Aorta (tissue), 5 donors: ENCODE data around the gene THSD4. TPM values are rescaled to one million over a fixed set of nuclear protein-coding genes. Genes with fewer than 3 reads are reported as not detected.
A peak's percentile ranks its signal among the peaks of the same experiment; 100 is the strongest.

ENCODE experiments used
- ATAC-seq: fragments of 200-7000 bp; cut with Tn5 transposase; one replicate; pipeline ENCODE4 v1.9.1; 2022; ENCODE audit warnings: moderate library complexity; ENCODE audit not compliant: low FRiP score
- DNase-seq, 2 donors: peaks; one replicate each; pipeline ENCODE4 v3.0.0-alpha.2; 2020
- H3K27ac ChIP-seq, 2 donors: one replicate each; pipeline ENCODE4 v1.5.1; 2013; ENCODE audit warnings: low read length in 2 of 2, mild to moderate bottlenecking in 2 of 2, moderate library complexity in 2 of 2, control low read depth in 1 of 2, inconsistent platforms in 1 of 2, low read depth in 1 of 2
- H3K27me3 ChIP-seq, 2 donors: one replicate each; pipeline ENCODE4 v1.6.1; 2013; ENCODE audit warnings: control low read depth in 1 of 2, low read length in 1 of 2, mild to moderate bottlenecking in 1 of 2, moderate library complexity in 1 of 2; ENCODE audit not compliant: insufficient read depth in 2 of 2, control insufficient read depth in 1 of 2
- H3K36me3 ChIP-seq, 2 donors: one replicate each; pipeline ENCODE4 v1.6.1; 2013; ENCODE audit warnings: control low read depth in 1 of 2, low read length in 1 of 2, mild to moderate bottlenecking in 1 of 2; ENCODE audit not compliant: insufficient read depth in 2 of 2, control insufficient read depth in 1 of 2
- H3K4me1 ChIP-seq, 2 donors: one replicate each; pipeline ENCODE4 v1.6.1; 2013; ENCODE audit warnings: low read length in 2 of 2, control low read depth in 1 of 2, mild to moderate bottlenecking in 1 of 2, moderate library complexity in 1 of 2; ENCODE audit not compliant: insufficient read depth in 2 of 2, control insufficient read depth in 1 of 2
- H3K4me3 ChIP-seq, 2 donors: one replicate each; pipeline ENCODE4 v1.5.1; 2013; ENCODE audit warnings: low read length in 2 of 2, control low read depth in 1 of 2, mild to moderate bottlenecking in 1 of 2
- H3K9me3 ChIP-seq: one replicate; pipeline ENCODE4 v1.6.1; 2013; ENCODE audit warnings: mild to moderate bottlenecking, low read length; ENCODE audit not compliant: control insufficient read depth
- WGBS, 2 donors: extraction: QIAGEN DNeasy Blood & Tissue Kit; methylation state at CpG; one replicate each; pipeline ENCODE4 v1.1.7; 2013; 5-methylcytosine and 5-hydroxymethylcytosine counted together
- intact Hi-C, 2 donors: fragments of 100-400 bp; cut with DNase I; formaldehyde crosslinking; loops; one replicate each; pipeline versions ENCODE4 v1.14.2 to v1.15.0; 2022
- polyA plus RNA-seq, 2 donors: library from polyadenylated mRNA; stranded (reverse); fragments of 200-250 nt; gene quantifications; one replicate each; pipeline ENCODE4 v1.2.3, GENCODE V29; 2013
- total RNA-seq, 2 donors: library from RNA; stranded (reverse); fragmentation: NEBNext Ultra II Directional; extraction: Animal tissue kit (Norgen Biotek cat#: 25700); gene quantifications; one replicate each; pipeline ENCODE4 v1.2.1, GENCODE V29; 2021
- donor health status: healthy with polysubstance abuse.
- donor health status: Bipolar disorder and iron deficiency.
- donor health status: DM: no; HTN: no; CAD: no.
- donor health status: DM: no; HTN: no; CAD: no.
- donor health status: DM: yes; HTN: yes; CAD: no.

Gene THSD4
- total and polyA plus RNA-seq, 4 donors: 6.3 to 143 (median 30.3) TPM

- no peak overlapping the region for H3K4me3 ChIP-seq
- no peak overlapping the region for H3K27ac ChIP-seq
- DNase-seq: no peak
- ATAC-seq: no peak
- H3K36me3 ChIP-seq: no peaks in the 10 kb centered on the region
- intact Hi-C loops: loop anchor here (5.0 kb wide), 2 partner anchors 54 to 159 kb away; partner anchors contain the start of gene THSD4 (in 1 of the 2)
- whole genome bisulfite sequencing, 2 donors: 97 to 98% methylated on average over 4 of the region's 4 CpGs
- no peaks in the 10 kb centered on the region for H3K9me3 ChIP-seq
- peaks cover 7 to 14% of the 10 kb centered on the region in 2 donors for H3K4me1 ChIP-seq
- H3K27me3 ChIP-seq: no peaks in the 10 kb centered on the region
These were observed 161.0 kb downstream of the THSD4 start for GRCh38 chr15:71276336-71276665.

- Histone ChIP-seq H3K4me3 (no peak overlapping the region), H3K36me3 (no peaks in the 10 kb centered on the region), H3K27ac (peak overlapping the region; percentile 72 to 89), H3K9me3 (no peaks in the 10 kb centered on the region), H3K4me1 (peaks cover 5 to 14% of the 10 kb centered on the region in 2 donors), H3K27me3 (no peaks in the 10 kb centered on the region)
- ATAC-seq (peak; percentile 83), DNase-seq (peak; percentile 77 to 85)
- intact Hi-C loops: loop anchor here (5.0 kb wide), 2 partner anchors 57 to 162 kb away; partner anchors contain the start of gene THSD4 (in 1 of the 2)
- WGBS, 2 donors: 1 to 5% methylated on average over 15 of the region's 15 CpGs
These were observed 163.9 kb downstream of the THSD4 start for GRCh38 chr15:71278989-71279756.

- Histone ChIP-seq H3K36me3 (no peaks in the 10 kb centered on the region), H3K4me3 (no peak overlapping the region), H3K4me1 (peaks cover 5 to 14% of the 10 kb centered on the region in 2 donors), H3K9me3 (no peaks in the 10 kb centered on the region), H3K27me3 (no peaks in the 10 kb centered on the region), H3K27ac (peak overlapping the region; percentile 72 to 85)
- intact Hi-C loops: loop anchor here (5.0 kb wide), 4 partner anchors 48 to 162 kb away; partner anchors contain the start of gene THSD4 (in 2 of the 2)
- WGBS, 2 donors: 27 to 41% methylated on average over 4 of the region's 4 CpGs
- ATAC-seq (peak; percentile 4), DNase-seq (no peak)
These were observed 164.5 kb downstream of the THSD4 start for GRCh38 chr15:71279757-71280141.

GRCh38 chr15:71280206-71280605 lies 164.9 kb downstream of the THSD4 start:
- H3K9me3 ChIP-seq: no peaks in the 10 kb centered on the region
- ATAC-seq (no peak), DNase-seq (no peak)
- H3K36me3 ChIP-seq: no peaks in the 10 kb centered on the region
- peaks cover under 1 to 14% of the 10 kb centered on the region in 2 donors for H3K4me1 ChIP-seq
- no peak overlapping the region for H3K4me3 ChIP-seq
- H3K27me3 ChIP-seq: no peaks in the 10 kb centered on the region
- WGBS, 2 donors: 32 to 42% methylated on average over 1 of the region's 1 CpG
- H3K27ac ChIP-seq: peak overlapping the region; percentile 72 to 85
- intact Hi-C loops: loop anchor here (5.0 kb wide), 3 partner anchors 47 to 163 kb away; partner anchors contain the start of gene THSD4 (in 1 of the 2)

- Histone ChIP-seq H3K4me1 (peaks cover 0 to 14% of the 10 kb centered on the region in 2 donors), H3K4me3 (no peak overlapping the region), H3K27me3 (no peaks in the 10 kb centered on the region), H3K27ac (peak overlapping the region; percentile 79 to 82), H3K36me3 (no peaks in the 10 kb centered on the region), H3K9me3 (no peaks in the 10 kb centered on the region)
- DNase-seq (no peak), ATAC-seq (no peak)
- 50 to 67% methylated on average over 3 of the region's 3 CpGs for WGBS, 2 donors
- intact Hi-C loops: loop anchor here (5.0 kb wide), 3 partner anchors 46 to 164 kb away; partner anchors contain the start of gene THSD4 (in 1 of the 2)
These were observed 166.0 kb downstream of the THSD4 start for GRCh38 chr15:71281256-71281655.

GRCh38 chr15:71282076-71282475 lies 166.8 kb downstream of the THSD4 start:
- Histone ChIP-seq H3K4me1 (peaks cover 0 to 14% of the 10 kb centered on the region in 2 donors), H3K36me3 (no peaks in the 10 kb centered on the region), H3K9me3 (no peaks in the 10 kb centered on the region), H3K27ac (peak overlapping the region; percentile 95 to 100), H3K27me3 (no peaks in the 10 kb centered on the region), H3K4me3 (no peak overlapping the region)
- DNase-seq (no peak), ATAC-seq (peak; percentile 39)
- intact Hi-C loops: loop anchor here (5.0 kb wide), 3 partner anchors 45 to 165 kb away; partner anchors contain the start of gene THSD4 (in 1 of the 2)
- WGBS, 2 donors: 4 to 6% methylated on average over 3 of the region's 3 CpGs

- Histone ChIP-seq H3K36me3 (no peaks in the 10 kb centered on the region), H3K4me3 (no peak overlapping the region), H3K27me3 (no peaks in the 10 kb centered on the region), H3K4me1 (peaks cover 0 to 4% of the 10 kb centered on the region in 2 donors), H3K9me3 (no peaks in the 10 kb centered on the region), H3K27ac (peak overlapping the region in 1 of 2 donors; percentile 67)
- 39 to 46% methylated on average over 5 of the region's 5 CpGs for whole genome bisulfite sequencing, 2 donors
- DNase-seq (no peak), ATAC-seq (no peak)
- intact Hi-C loops: no loop called here
These were observed 173.2 kb downstream of the THSD4 start for GRCh38 chr15:71288348-71288955.

- ATAC-seq (no peak), DNase-seq (no peak)
- H3K27ac ChIP-seq: peak overlapping the region in 1 of 2 donors; percentile 6
- WGBS, 2 donors: 47 to 49% methylated on average over 3 of the region's 3 CpGs
- peaks cover 2 to 6% of the 10 kb centered on the region in 2 donors for H3K4me1 ChIP-seq
- no peaks in the 10 kb centered on the region for H3K27me3 ChIP-seq
- H3K4me3 ChIP-seq: no peak overlapping the region
- no peaks in the 10 kb centered on the region for H3K9me3 ChIP-seq
- intact Hi-C loops: no loop called here
- no peaks in the 10 kb centered on the region for H3K36me3 ChIP-seq
These were observed 174.7 kb downstream of the THSD4 start for GRCh38 chr15:71290002-71290401.
